Suprapubic skin (tissue), 4 donors: ENCODE measurements around the gene CIB1. TPM values are rescaled to one million over a fixed set of nuclear protein-coding genes. Genes with fewer than 3 reads are reported as not detected.

Experiments used
- DNase-seq, 2 donors: peaks; one replicate each; pipeline ENCODE4 v3.0.0-alpha.2; 2019; ENCODE audit warnings: low spot score in 2 of 2
- H3K27ac ChIP-seq: fragments of 200-600 bp; sonication (generic); one replicate; pipeline ENCODE4 v1.5.1; 2019
- H3K27me3 ChIP-seq: fragments of 200-600 bp; sonication (generic); one replicate; pipeline ENCODE4 v1.5.1; 2019
- H3K36me3 ChIP-seq: fragments of 200-600 bp; sonication (generic); one replicate; pipeline ENCODE4 v1.5.1; 2019
- H3K4me1 ChIP-seq: fragments of 200-600 bp; sonication (generic); one replicate; pipeline ENCODE4 v1.5.1; 2019
- H3K4me3 ChIP-seq: fragments of 200-600 bp; sonication (generic); one replicate; pipeline ENCODE4 v1.5.1; 2019; ENCODE audit warnings: mild to moderate bottlenecking
- H3K9me3 ChIP-seq: fragments of 200-600 bp; sonication (generic); one replicate; pipeline ENCODE4 v1.5.1; 2019
- CTCF ChIP-seq, 2 donors: fragments of 200-600 bp in 1 of 2; fragments of 450-650 bp in 1 of 2; sonication (generic) in 1 of 2; IDR thresholded peaks; one replicate each; pipeline ENCODE4 v1.5.1; 2016 to 2019; ENCODE audit warnings: antibody characterized with exemption in 2 of 2, mild to moderate bottlenecking in 1 of 2, moderate library complexity in 1 of 2
- EP300 ChIP-seq: sonication (generic); formaldehyde crosslinking; IDR thresholded peaks from one replicate; pipeline ENCODE4 v1.6.1; 2017; ENCODE audit warnings: antibody characterized with exemption
- POLR2A ChIP-seq, 2 donors: fragments of 450-650 bp; IDR thresholded peaks; one replicate each; pipeline ENCODE4 v1.6.1; 2017; ENCODE audit warnings: antibody characterized with exemption in 2 of 2, mild to moderate bottlenecking in 2 of 2, moderate library complexity in 2 of 2
- POLR2AphosphoS5 ChIP-seq, 3 donors: sonication (generic); formaldehyde crosslinking; IDR thresholded peaks; one replicate each; pipeline ENCODE4 v1.6.1; 2017; ENCODE audit warnings: antibody characterized with exemption in 3 of 3
- WGBS: methylation state at CpG from one replicate; pipeline ENCODE4 v1.1.5; 2018; 5-methylcytosine and 5-hydroxymethylcytosine counted together
- total RNA-seq, 4 donors: library from RNA; depleted of rRNA; stranded (reverse); fragments of >200 nt; gene quantifications; one replicate each; pipeline ENCODE4 v1.1.0, GENCODE V29; 2016

CIB1 gene
- total RNA-seq, 4 donors from 2014 or later: 16.2 to 41.9 (median 29.7) TPM

GRCh38 chr15:90234096-90234988, 601 bp upstream of the CIB1 start, which contains the start of gene GDPGP1:
TSS of gene GDPGP1 (plus strand) at chr15:90234209. CDS start at chr15:90240909, 6,700 bp downstream.
- 21% methylated on average over 15 of the region's 49 CpGs for WGBS
- no peaks in the 10 kb centered on the region for H3K9me3 ChIP-seq
- H3K27ac ChIP-seq: peak within 1 kb of the TSS; percentile 92
- TF ChIP-seq POLR2AphosphoS5 (IDR thresholded peaks at IDR 0.05): peak in 1 of 3 donors; percentile 19
- TF ChIP-seq EP300: no peak
- no peaks in the 10 kb centered on the region for H3K27me3 ChIP-seq
- peaks cover 36% of the 10 kb centered on the region for H3K36me3 ChIP-seq
- H3K4me1 ChIP-seq: peaks cover 43% of the 10 kb centered on the region
- H3K4me3 ChIP-seq: peak within 1 kb of the TSS; percentile 88
- DNase-seq: peak in 1 of 2 donors; percentile 92

- Histone ChIP-seq H3K9me3 (no peaks in the 10 kb centered on the region), H3K27ac (peak overlapping the region; percentile 92), H3K27me3 (no peaks in the 10 kb centered on the region), H3K4me3 (peak overlapping the region; percentile 88), H3K4me1 (peaks cover 43% of the 10 kb centered on the region), H3K36me3 (peaks cover 41% of the 10 kb centered on the region)
- DNase-seq: no peak
- no peak for TF ChIP-seq EP300
- TF ChIP-seq POLR2AphosphoS5 (IDR thresholded peaks at IDR 0.05): no peak
- no peak for TF ChIP-seq CTCF (IDR thresholded peaks at IDR 0.05)
- TF ChIP-seq POLR2A (IDR thresholded peaks at IDR 0.05): no peak
- WGBS: 11% methylated on average over 9 of the region's 9 CpGs
Measured at GRCh38 chr15:90232941-90233386, 777 bp downstream of the CIB1 start.

GRCh38 chr15:90232196-90232595, 1.5 kb downstream of the CIB1 start:
- Histone ChIP-seq H3K4me1 (peaks cover 43% of the 10 kb centered on the region), H3K27me3 (no peaks in the 10 kb centered on the region), H3K9me3 (no peaks in the 10 kb centered on the region), H3K36me3 (peaks cover 45% of the 10 kb centered on the region), H3K4me3 (peak overlapping the region; percentile 88), H3K27ac (peak overlapping the region; percentile 92)
- no peak for DNase-seq
- TF ChIP-seq POLR2A (IDR thresholded peaks at IDR 0.05) (no peak), CTCF (IDR thresholded peaks at IDR 0.05) (no peak), POLR2AphosphoS5 (IDR thresholded peaks at IDR 0.05) (no peak), EP300 (no peak)
- 82% methylated on average over 13 of the region's 13 CpGs for WGBS

- Histone ChIP-seq H3K27me3 (no peaks in the 10 kb centered on the region), H3K4me1 (peaks cover 43% of the 10 kb centered on the region), H3K27ac (peak overlapping the region; percentile 29), H3K36me3 (peaks cover 51% of the 10 kb centered on the region), H3K9me3 (no peaks in the 10 kb centered on the region), H3K4me3 (no peak overlapping the region)
- WGBS: 65% methylated on average over 27 of the region's 27 CpGs
- no peak for DNase-seq
- TF ChIP-seq CTCF (IDR thresholded peaks at IDR 0.05) (no peak), EP300 (no peak), POLR2AphosphoS5 (IDR thresholded peaks at IDR 0.05) (no peak), POLR2A (IDR thresholded peaks at IDR 0.05) (no peak)
Measured at GRCh38 chr15:90231028-90232017, 2.4 kb downstream of the CIB1 start.

GRCh38 chr15:90230610-90231009, 3.1 kb downstream of the CIB1 start:
- no peak for DNase-seq
- 77% methylated on average over 7 of the region's 8 CpGs for WGBS
- Histone ChIP-seq H3K27me3 (no peaks in the 10 kb centered on the region), H3K4me3 (no peak overlapping the region), H3K9me3 (no peaks in the 10 kb centered on the region), H3K27ac (peak overlapping the region; percentile 29), H3K4me1 (peaks cover 43% of the 10 kb centered on the region), H3K36me3 (peaks cover 53% of the 10 kb centered on the region)
- TF ChIP-seq POLR2A (IDR thresholded peaks at IDR 0.05) (no peak), EP300 (no peak), CTCF (IDR thresholded peaks at IDR 0.05) (no peak), POLR2AphosphoS5 (IDR thresholded peaks at IDR 0.05) (no peak)
